8988T (cell line): Measurements from ENCODE around the gene PTPRD.
"Not testable (repeated sequence)": the region's sequence is repeated elsewhere in the genome, so short reads cannot be mapped to it uniquely, and the experiment has no call there.

ENCODE experiments used
- DNase-seq: peaks from one replicate; pipeline ENCODE4 v3.0.0; 2011

PTPRD gene

GRCh38 chr9:9949978-9950377 is 662.8 kb downstream of the PTPRD start:
- no peak for DNase-seq

- no peak for DNase-seq
Measured at GRCh38 chr9:9949368-9949767, 663.4 kb downstream of the PTPRD start.

GRCh38 chr9:9945966-9946365 is 666.8 kb downstream of the PTPRD start:
- no peak for DNase-seq

GRCh38 chr9:9942764-9943424 is 669.9 kb downstream of the PTPRD start:
- DNase-seq, result no peak

- no peak for DNase-seq
Measured at GRCh38 chr9:9938432-9938831, 674.4 kb downstream of the PTPRD start.

- DNase-seq, result not testable (repeated sequence)
Measured at GRCh38 chr9:9931464-9931863, 681.3 kb downstream of the PTPRD start.

- no peak for DNase-seq
Measured at GRCh38 chr9:9924376-9924775, 688.4 kb downstream of the PTPRD start.

- DNase-seq, result no peak
Measured at GRCh38 chr9:9921805-9922204, 691.0 kb downstream of the PTPRD start.

GRCh38 chr9:9920425-9921060 is 692.3 kb downstream of the PTPRD start:
- DNase-seq, result no peak

GRCh38 chr9:9919174-9919775 is 693.5 kb downstream of the PTPRD start:
- no peak for DNase-seq

GRCh38 chr9:9917400-9917799 is 695.4 kb downstream of the PTPRD start:
- no peak for DNase-seq

GRCh38 chr9:9914174-9914573 is 698.6 kb downstream of the PTPRD start:
- no peak for DNase-seq

- no peak for DNase-seq
Measured at GRCh38 chr9:9913276-9913832, 699.4 kb downstream of the PTPRD start.

- no peak for DNase-seq
Measured at GRCh38 chr9:9912459-9912858, 700.3 kb downstream of the PTPRD start.

- no peak for DNase-seq
Measured at GRCh38 chr9:9905736-9906135, 707.1 kb downstream of the PTPRD start.

GRCh38 chr9:9904041-9904440 is 708.8 kb downstream of the PTPRD start:
- DNase-seq, result no peak

GRCh38 chr9:9901624-9902023 is 711.2 kb downstream of the PTPRD start:
- no peak for DNase-seq

- no peak for DNase-seq
Measured at GRCh38 chr9:9893837-9894236, 719.0 kb downstream of the PTPRD start.

- no peak for DNase-seq
Measured at GRCh38 chr9:9892217-9892616, 720.6 kb downstream of the PTPRD start.

- no peak for DNase-seq
Measured at GRCh38 chr9:9881692-9882091, 731.1 kb downstream of the PTPRD start.

GRCh38 chr9:9874270-9874669 is 738.5 kb downstream of the PTPRD start:
- DNase-seq, result no peak

- no peak for DNase-seq
Measured at GRCh38 chr9:9862235-9862810, 750.5 kb downstream of the PTPRD start.

- DNase-seq, result no peak
Measured at GRCh38 chr9:9855177-9856078, 757.4 kb downstream of the PTPRD start.
